Hepatocyte (in vitro differentiated cells): ENCODE results near the gene ZDHHC22. TPM values are rescaled to one million over a fixed set of nuclear protein-coding genes. Genes with fewer than 3 reads are reported as not detected.

Experiments used
- DNase-seq: peaks from one replicate; pipeline ENCODE4 v3.0.0-alpha.2; 2016; ENCODE audit warnings: low spot score
- H2AFZ ChIP-seq: fragments of 200-600 bp; sonication (generic); 2 replicates; pipeline ENCODE4 v1.6.0; 2016; ENCODE audit warnings: antibody characterized with exemption, mild to moderate bottlenecking
- H3K27ac ChIP-seq: fragments of 200-600 bp; sonication (generic); 2 replicates; pipeline ENCODE4 v1.5.1; 2016; ENCODE audit warnings: mild to moderate bottlenecking
- H3K27me3 ChIP-seq: fragments of 200-600 bp; sonication (generic); 2 replicates; pipeline ENCODE4 v1.6.1; 2016
- H3K36me3 ChIP-seq: fragments of 200-600 bp; sonication (generic); replicated peaks from 2 replicates; pipeline ENCODE4 v1.5.1; 2016; ENCODE audit warnings: low read depth; ENCODE audit not compliant: insufficient read depth
- H3K4me1 ChIP-seq: fragments of 200-600 bp; sonication (generic); 2 replicates; pipeline ENCODE4 v1.5.1; 2016; ENCODE audit warnings: mild to moderate bottlenecking, moderate library complexity; ENCODE audit not compliant: insufficient read depth
- H3K4me2 ChIP-seq: fragments of 200-600 bp; sonication (generic); 2 replicates; pipeline ENCODE4 v1.6.0; 2016
- H3K4me3 ChIP-seq: fragments of 200-600 bp; sonication (generic); 2 replicates; pipeline ENCODE4 v1.5.1; 2016; ENCODE audit warnings: mild to moderate bottlenecking
- H3K79me2 ChIP-seq: fragments of 200-600 bp; sonication (generic); 2 replicates; pipeline ENCODE4 v1.6.0; 2017; ENCODE audit warnings: mild to moderate bottlenecking
- H3K9me2 ChIP-seq: fragments of 200-600 bp; sonication (generic); replicated peaks from 2 replicates; pipeline ENCODE4 v1.6.0; 2017; ENCODE audit warnings: mild to moderate bottlenecking; ENCODE audit not compliant: insufficient read depth
- H3K9me3 ChIP-seq: fragments of 200-600 bp; sonication (generic); 2 replicates; pipeline ENCODE4 v1.5.1; 2016; ENCODE audit warnings: low read depth, mild to moderate bottlenecking
- H4K20me1 ChIP-seq: fragments of 200-600 bp; sonication (generic); 2 replicates; pipeline ENCODE4 v1.6.0; 2016; ENCODE audit warnings: mild to moderate bottlenecking; ENCODE audit not compliant: insufficient read depth, poor library complexity, severe bottlenecking
- EZH2 ChIP-seq: fragments of 200-600 bp; sonication (generic); IDR thresholded peaks from 2 replicates; pipeline ENCODE4 v1.6.1; 2016; ENCODE audit warnings: antibody characterized with exemption, mild to moderate bottlenecking, borderline replicate concordance
- EZH2phosphoT487 ChIP-seq: fragments of 200-600 bp; sonication (generic); IDR thresholded peaks from one replicate; pipeline ENCODE4 v1.6.1; 2018; ENCODE audit warnings: antibody characterized with exemption, mild to moderate bottlenecking, low read depth, moderate library complexity; ENCODE audit not compliant: unreplicated experiment, severe bottlenecking
- WGBS: methylation state at CpG from one replicate; pipeline ENCODE4 v1.1.6; 2016; ENCODE audit warnings: low lambda C conversion rate; ENCODE audit errors: missing lambda C conversion rate; 5-methylcytosine and 5-hydroxymethylcytosine counted together
- polyA plus RNA-seq: library from polyadenylated mRNA; unstranded; fragments of >200 nt; fragmentation: Nextera tagmentation; extraction: Ambion mirVana; gene quantifications from 2 replicates; pipeline ENCODE4 v1.2.1, GENCODE V29; 2016
- total RNA-seq: library from RNA; depleted of rRNA; stranded (reverse); fragments of >200 nt; gene quantifications from 2 replicates; pipeline ENCODE4 v1.2.3, GENCODE V29; 2014
- TF ChIP-seq, protein P1 (sequence below): fragments of 200-600 bp; sonication (generic); IDR thresholded peaks from 2 replicates; pipeline ENCODE4 v1.5.1; 2016; ENCODE audit warnings: antibody characterized with exemption, mild to moderate bottlenecking; ENCODE audit not compliant: poor library complexity

Gene ZDHHC22
- total and polyA plus RNA-seq, 2 experiments from 2014 or later, result not detected

DNA sequence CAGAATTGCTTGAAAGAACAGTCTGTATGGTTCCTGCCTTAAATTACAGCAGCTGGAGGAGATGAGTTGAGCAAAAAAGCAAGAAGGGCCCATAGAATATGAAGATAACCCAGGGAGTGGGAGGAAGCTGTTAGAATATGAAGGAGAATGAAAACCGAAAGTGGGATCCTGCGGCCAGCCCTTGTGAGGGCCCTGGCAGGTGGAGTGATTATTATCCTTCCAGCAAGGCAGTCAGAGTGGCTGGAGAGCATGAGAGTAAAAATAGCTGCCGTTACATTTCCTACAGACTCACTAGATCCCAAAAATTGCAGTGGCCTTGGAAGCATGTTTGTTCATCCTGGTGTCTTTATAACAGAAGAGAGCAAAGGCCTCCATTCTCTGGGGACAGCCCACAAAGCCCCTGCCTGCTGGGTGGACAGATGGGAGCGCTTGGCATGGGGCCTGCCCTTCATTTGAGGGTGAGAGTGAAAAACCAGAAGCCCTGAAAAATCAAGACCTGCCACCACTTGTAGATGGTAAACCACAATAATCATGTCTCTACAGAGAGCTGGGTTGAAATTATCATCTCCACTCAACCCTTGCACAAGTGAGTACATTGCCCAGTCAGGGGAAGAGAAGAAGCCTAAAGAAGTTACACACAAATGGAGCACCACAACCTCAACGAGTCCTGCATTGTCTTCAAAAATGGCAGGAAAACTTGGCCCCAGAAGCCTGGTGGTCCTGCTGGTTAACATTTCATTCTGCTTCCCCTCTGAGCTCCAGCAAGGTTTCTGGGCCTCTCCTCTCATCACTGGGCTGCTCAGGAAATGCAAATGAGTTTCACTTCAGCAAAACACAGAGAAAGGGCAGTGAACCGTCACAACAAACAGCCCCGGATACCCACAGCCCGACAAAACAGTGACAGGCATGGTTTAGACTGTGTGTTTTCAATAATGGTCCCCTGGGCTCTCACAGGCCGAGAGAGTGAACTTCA is 20.5 kb downstream of the ZDHHC22 start:
- Histone ChIP-seq H3K4me1 (peaks cover 21% of the 10 kb centered on the region), H2AFZ (no peak overlapping the region), H3K4me2 (no peak overlapping the region), H3K36me3 (no peaks in the 10 kb centered on the region), H3K9me2 (no peaks in the 10 kb centered on the region), H3K27me3 (peaks cover 13% of the 10 kb centered on the region), H3K27ac (no peak overlapping the region), H3K79me2 (no peaks in the 10 kb centered on the region), H4K20me1 (no peaks in the 10 kb centered on the region), H3K9me3 (no peaks in the 10 kb centered on the region), H3K4me3 (no peak overlapping the region)
- TF ChIP-seq, protein P1, sequence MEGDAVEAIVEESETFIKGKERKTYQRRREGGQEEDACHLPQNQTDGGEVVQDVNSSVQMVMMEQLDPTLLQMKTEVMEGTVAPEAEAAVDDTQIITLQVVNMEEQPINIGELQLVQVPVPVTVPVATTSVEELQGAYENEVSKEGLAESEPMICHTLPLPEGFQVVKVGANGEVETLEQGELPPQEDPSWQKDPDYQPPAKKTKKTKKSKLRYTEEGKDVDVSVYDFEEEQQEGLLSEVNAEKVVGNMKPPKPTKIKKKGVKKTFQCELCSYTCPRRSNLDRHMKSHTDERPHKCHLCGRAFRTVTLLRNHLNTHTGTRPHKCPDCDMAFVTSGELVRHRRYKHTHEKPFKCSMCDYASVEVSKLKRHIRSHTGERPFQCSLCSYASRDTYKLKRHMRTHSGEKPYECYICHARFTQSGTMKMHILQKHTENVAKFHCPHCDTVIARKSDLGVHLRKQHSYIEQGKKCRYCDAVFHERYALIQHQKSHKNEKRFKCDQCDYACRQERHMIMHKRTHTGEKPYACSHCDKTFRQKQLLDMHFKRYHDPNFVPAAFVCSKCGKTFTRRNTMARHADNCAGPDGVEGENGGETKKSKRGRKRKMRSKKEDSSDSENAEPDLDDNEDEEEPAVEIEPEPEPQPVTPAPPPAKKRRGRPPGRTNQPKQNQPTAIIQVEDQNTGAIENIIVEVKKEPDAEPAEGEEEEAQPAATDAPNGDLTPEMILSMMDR, result no peak
- TF ChIP-seq EZH2, result no peak
- no peak for TF ChIP-seq EZH2phosphoT487
- no peak for DNase-seq
- 79% methylated on average over 9 of the region's 9 CpGs for WGBS

DNA sequence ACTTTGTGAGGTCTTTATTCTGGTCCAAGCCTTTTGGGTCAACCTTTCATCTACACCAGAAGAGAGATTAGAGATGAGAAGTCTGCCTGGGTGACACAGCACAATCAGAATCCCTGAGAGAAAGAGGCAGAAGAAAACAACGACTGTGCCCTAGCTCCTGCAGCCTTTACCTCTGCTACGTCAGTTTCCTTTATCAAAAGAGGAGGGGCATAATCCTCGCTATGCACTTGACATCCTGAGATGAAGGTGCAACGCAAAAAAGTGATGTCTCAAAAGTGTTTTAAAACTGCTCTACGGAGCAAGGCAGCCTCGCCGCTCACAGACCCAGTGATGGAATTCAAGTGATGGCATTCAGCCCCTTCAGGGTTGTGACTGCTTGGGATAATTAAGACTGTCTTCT is 21.7 kb downstream of the ZDHHC22 start:
- H3K27me3 ChIP-seq, result peaks cover 3% of the 10 kb centered on the region

DNA sequence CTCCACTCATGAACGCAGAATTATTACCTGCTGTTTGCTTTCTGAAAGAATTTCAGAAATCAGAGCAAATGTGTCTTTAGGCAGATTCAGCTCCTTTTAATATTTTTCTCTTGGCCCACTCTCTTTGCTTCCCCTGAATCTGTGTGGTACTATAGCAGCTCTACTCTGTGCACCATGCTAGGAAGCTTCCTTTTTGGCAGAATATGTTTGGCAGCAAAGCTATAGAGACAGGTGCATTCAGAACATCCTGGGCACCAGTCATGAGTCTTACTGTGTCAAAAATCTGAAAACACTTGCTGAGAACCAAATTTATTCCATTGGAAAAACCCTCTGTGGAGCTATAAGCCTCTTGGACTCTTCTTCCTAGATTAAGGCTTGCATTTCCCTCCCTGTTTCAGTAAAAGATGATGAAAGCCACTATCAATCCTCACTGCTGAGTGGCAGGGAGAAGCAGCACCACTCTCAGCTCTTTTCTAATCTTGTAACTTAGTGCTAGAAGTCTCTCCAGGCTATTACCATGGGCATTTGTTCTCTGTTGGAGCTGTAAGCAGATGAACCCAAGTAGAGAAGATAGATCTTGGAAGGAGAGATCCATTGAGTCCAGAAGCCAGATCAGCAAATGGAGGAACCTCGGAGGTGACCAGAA is 25.3 kb downstream of the ZDHHC22 start:
- H3K27me3 ChIP-seq, result no peaks in the 10 kb centered on the region
- H4K20me1 ChIP-seq, result no peaks in the 10 kb centered on the region
- WGBS, result 80% methylated on average over 2 of the region's 2 CpGs
- H3K4me2 ChIP-seq, result no peak overlapping the region
- TF ChIP-seq EZH2, result no peak
- no peak for TF ChIP-seq EZH2phosphoT487
- TF ChIP-seq, protein P1, result no peak
- no peak overlapping the region for H2AFZ ChIP-seq
- no peak overlapping the region for H3K27ac ChIP-seq
- no peaks in the 10 kb centered on the region for H3K36me3 ChIP-seq
- H3K79me2 ChIP-seq, result no peaks in the 10 kb centered on the region
- no peak overlapping the region for H3K4me3 ChIP-seq
- no peaks in the 10 kb centered on the region for H3K4me1 ChIP-seq
- no peaks in the 10 kb centered on the region for H3K9me3 ChIP-seq
- no peak for DNase-seq
- no peaks in the 10 kb centered on the region for H3K9me2 ChIP-seq

More for the DNA sequence above, 21.7 kb downstream of the ZDHHC22 start:
- Histone ChIP-seq H2AFZ (no peak overlapping the region), H3K9me3 (no peaks in the 10 kb centered on the region), H3K79me2 (no peaks in the 10 kb centered on the region), H4K20me1 (no peaks in the 10 kb centered on the region), H3K4me3 (no peak overlapping the region), H3K27ac (no peak overlapping the region), H3K4me1 (peaks cover 18% of the 10 kb centered on the region), H3K36me3 (no peaks in the 10 kb centered on the region), H3K9me2 (no peaks in the 10 kb centered on the region), H3K4me2 (no peak overlapping the region)
- 96% methylated on average over 7 of the region's 7 CpGs for WGBS
- no peak for DNase-seq
- TF ChIP-seq EZH2, result no peak
- no peak for TF ChIP-seq EZH2phosphoT487
- TF ChIP-seq, protein P1, result no peak
